Daoy (cell line): ENCODE measurements around the gene BCAN. TPM values are rescaled to one million over a fixed set of nuclear protein-coding genes. Genes with fewer than 3 reads are reported as not detected.

Source experiments
- DNase-seq: peaks from one replicate; pipeline ENCODE4 v3.0.0-alpha.2; 2015; ENCODE audit warnings: low read depth
- total RNA-seq: library from RNA; depleted of rRNA; stranded (reverse); fragments of >200 nt; shearing (Covaris generic); gene quantifications from 2 replicates; pipeline ENCODE4 v1.2.3, GENCODE V29; 2014

The BCAN gene
- total RNA-seq, 1 experiment from 2014 or later: not detected

DNA sequence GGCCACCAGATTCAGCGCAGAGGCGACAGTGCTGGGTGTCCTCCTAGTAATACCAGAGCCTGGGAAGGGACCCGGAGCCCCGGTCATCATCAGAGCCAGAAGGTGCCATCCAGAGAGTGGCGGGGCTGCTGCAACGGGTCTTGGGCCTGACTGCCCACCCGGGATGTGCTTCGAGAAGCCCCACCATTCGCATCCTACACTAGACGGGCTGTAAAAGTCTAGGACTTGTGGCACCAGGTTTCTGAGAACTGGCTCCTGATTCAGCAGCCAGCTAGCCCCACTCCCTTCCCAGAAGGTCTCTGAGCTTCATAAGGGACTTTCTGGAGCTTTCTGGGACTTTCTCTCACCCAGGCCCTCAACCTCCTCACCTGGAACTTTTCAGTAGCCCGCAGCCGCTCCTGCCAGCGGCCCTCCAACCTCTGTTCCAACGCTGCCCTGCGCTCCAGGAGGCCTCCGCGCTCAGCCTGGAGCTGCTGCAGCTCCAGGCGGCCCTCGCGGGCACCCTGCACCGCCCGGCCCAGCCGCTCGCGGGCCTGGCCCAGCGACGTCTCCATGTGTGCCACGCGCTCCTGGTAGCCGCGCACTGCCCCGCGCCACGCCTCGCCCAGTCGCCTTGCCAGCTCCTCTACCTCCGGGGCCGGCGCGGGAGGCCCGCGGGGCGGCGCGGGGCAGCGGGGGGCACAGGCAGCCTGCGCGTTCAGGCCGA lies 34.4 kb downstream of the BCAN start:
- DNase-seq: no peak

- DNase-seq: no peak
Measured at GRCh38 chr1:156676820-156677615, 35.1 kb downstream of the BCAN start, which contains the start of gene NES. Gene NES (minus strand): TSS chr1:156677407. CDS start chr1:156677264, 143 bp downstream.

DNA sequence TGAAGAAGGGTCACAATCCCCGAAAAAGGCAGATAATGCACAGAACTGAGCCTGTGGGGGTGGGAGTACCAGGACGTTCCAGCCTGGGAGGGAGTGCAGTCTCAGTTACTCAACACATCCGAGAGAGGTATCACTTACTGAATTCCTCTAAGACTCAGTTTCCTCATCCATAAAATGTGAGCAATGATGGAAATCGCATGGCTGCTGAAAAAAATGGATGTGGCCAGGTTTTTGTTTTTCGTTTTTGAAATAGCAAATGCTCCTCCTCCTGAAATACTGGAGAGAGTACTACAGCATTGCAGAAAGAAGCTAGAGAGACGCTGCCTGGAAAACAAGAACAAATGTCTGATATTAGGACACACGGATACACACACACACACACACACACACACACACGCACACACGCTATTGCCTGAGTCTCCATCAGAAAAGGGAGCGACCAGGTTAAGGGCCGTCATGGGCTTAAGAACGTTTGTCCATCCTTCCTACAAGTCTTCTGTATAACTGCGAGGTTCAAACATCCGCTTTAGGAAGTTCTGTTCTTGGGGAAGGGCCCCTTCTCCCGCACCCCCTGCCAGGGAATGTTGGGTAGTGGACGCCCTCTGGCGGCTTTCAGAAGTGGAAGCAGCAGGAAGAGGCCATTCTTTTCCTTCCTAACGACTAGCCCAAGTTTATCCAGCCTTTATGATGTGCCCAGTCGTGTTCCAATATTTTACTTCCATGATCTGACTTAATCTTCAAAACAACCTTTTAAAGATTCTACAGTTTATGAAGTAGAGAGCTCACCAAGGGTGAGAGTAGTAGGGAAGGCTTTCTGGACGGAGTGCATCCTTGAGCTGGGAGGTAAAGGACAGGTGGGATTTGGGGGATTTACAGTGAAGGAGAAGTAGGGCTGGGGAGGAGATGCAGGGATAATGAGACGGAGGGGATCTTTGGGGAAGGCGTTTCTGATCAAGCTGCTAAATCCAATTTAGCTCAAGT lies 36.0 kb downstream of the BCAN start:
- DNase-seq: peak; percentile 84

DNA sequence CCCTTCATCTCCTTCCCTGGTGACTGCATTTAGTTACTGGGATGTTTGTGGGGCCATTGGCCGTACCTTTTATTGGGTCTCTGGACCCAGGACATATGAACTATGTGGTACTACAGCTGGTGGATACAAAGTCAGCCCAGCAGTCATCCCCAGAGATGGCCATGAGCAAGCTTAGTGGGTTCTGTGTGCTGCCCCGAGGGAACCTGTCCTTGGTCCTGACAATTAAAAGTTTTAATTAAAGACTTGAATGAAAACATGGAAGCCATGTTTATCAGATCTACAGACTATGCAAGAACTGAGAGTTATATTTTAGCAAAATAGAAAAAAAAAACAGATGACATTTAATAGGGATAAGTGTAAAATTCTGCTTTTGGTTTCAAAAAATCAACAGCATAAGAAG lies 38.1 kb downstream of the BCAN start:
- DNase-seq: no peak

- no peak for DNase-seq
Measured at GRCh38 chr1:156681196-156681960, 39.5 kb downstream of the BCAN start.

DNA sequence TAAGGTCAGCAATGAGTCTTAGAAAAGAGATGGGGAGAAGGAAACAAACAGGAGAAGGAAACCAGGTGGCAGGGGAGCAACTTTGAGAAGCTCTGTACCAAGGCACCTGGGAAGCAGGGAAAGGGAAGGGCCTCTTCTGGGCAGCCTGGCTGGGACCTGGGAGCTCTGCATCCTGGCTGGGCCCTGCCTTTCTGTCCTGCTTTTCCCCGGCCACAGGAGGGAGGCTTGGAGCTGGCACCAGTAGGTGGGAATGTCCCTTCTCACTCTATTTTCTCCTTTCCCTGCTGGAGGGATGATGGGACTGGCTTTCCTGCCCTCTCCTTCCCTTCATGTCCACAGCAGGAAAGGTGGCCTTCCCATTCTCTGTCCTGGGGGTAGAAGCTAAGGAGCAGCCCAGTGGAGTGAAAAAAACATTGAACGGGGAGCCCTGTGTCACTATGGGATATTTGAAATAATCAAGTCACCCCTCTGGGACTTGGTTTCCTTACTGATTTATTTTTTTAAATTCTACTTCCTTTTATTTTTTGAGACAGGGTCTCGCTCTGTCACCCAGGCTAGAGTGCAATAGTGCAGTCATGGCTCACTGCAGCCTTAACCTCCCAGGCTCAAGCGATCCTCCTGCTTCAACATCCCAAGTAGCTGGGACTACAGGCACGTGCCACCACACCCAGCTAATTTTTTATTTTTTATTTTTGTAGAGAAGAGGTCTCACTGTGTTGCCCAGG lies 40.4 kb downstream of the BCAN start:
- DNase-seq: no peak

GRCh38 chr1:156684227-156684782 lies 42.4 kb downstream of the BCAN start:
- peak; percentile 72 for DNase-seq

DNA sequence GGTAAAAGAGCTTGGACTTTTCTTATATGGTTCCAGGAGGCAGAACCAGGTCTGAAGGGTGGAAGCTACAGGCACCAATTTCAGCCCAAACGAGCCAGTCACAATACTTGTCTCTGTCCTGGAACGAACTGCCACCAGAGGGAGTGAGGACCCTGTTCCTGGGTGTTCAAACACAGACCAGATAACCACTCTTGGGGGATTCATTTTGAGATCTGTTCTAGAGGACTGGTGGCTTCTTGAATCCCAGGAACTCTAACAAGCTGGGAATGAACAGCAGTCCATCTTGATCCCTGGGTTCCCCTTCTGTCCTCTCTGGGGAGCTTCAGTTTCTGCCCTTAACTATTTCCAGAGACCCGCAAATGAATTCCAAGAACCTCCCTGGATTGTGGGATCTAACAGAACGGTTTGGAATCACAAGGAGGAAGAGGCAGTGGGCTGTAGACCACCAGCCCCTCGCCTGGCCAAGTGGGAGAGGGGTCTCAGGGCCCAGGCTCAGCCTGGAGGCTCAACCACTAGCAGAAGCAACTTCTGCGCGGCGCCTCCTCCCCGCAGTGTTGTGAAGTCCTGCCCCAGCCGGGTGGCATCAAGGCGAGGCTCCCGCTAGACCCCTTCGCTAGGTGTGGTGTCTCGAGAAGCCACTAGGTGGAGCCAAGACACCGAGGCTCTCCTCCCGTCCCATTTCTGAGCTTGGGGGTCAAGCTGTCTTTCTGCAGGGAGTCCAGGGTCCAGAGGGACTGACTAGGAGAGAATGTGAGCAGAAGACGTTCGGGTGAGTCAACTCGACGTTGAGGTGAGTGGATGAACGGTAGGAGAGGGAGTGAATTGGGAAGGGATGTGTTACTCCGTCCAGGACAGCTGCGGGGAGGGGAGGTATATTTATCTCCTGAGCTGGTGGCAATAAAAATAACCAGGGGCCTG lies 47.4 kb downstream of the BCAN start:
- peak; percentile 90 for DNase-seq

GRCh38 chr1:156689953-156690674 lies 48.2 kb downstream of the BCAN start:
- DNase-seq: peak; percentile 38

- DNase-seq: no peak
Measured at GRCh38 chr1:156690675-156691036, 48.7 kb downstream of the BCAN start.

- no peak for DNase-seq
Measured at GRCh38 chr1:156691191-156691590, 49.3 kb downstream of the BCAN start.

GRCh38 chr1:156691665-156692440 lies 49.9 kb downstream of the BCAN start:
- peak; percentile 77 for DNase-seq

DNA sequence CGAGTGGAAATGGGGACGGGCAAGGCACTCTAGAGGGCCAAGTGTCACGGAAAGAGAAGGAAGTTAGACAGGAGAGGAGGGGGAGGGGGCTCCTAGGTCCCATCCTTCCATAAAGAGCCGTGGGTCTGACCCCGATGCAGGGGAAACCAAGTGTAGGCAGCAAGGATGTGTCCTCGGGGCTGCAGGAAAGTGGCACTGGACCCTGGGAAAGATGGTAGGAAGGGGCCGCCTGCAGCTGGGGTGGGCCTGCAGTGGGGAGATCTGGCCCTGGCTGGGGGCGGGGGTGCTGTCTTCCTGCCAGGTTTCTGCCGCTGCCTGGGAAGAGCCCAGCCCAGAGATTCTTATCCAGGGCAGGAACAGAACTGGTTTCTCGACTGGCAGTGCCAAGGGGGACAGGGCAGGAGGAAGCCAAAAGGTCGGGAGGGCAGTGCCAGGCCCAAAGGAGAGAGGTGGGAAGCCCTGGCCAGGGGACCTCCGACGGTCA lies 50.6 kb downstream of the BCAN start:
- DNase-seq: no peak

GRCh38 chr1:156692925-156693847 lies 51.3 kb downstream of the BCAN start:
- DNase-seq: no peak

DNA sequence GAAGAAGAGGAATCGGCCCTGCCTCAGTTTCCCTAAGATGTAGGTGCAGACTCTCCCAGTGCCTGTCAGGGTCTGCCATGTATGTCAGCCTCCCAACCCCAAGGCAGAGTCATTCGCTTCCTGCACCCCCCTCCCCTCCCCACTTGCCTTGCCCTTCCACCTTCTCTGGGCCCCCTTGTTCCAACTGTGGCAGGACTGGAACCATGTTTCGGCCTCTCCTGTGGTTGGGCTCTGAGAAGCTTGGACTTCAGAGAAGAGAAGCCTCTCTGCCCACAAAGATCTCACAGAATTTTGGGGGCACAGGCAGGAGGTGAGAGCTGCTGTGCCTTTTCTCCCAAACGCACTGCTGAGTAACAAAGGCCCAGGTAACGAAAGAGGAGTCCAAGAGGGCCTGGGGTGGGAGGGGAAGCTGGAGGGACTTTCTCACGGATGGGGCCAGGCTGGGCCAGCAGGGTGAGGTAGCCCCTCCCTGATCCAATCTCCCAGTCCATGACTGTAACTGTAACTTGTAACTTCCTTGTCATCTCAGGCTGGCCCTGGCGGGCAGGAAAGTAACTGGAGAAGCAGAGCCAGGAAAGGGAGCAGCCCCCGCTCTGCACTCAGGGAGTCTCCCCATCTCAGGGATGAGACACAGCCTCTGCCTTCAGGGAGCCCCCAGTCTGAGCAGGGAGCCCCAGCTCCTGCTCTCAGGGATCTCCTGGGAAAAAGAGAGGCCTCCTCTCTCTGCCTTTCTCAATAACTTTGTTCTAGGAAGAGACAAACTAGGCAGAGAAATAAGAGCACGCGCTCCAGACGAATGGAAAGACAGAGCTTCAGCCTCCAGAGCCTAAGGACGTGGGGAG lies 52.2 kb downstream of the BCAN start:
- peak; percentile 46 for DNase-seq

GRCh38 chr1:156694690-156694962 lies 52.7 kb downstream of the BCAN start:
- DNase-seq: no peak
